Esophagus muscularis mucosa (tissue), 4 donors: ENCODE data around the gene RDX. TPM values are rescaled to one million over a fixed set of nuclear protein-coding genes. Genes with fewer than 3 reads are reported as not detected.
"Not testable (repeated sequence)": the region's sequence is repeated elsewhere in the genome, so short reads cannot be mapped to it uniquely, and the experiment has no call there.

Experiments
- DNase-seq: peaks from one replicate; pipeline ENCODE4 v3.0.0-alpha.2; 2017; ENCODE audit errors: extremely low spot score
- H3K27ac ChIP-seq, 4 donors: fragments of 200-600 bp; sonication (generic); replicated peaks in 1 of 4; 1 replicate in 3 of 4; 2 replicates in 1 of 4; pipeline ENCODE4 v1.5.1; 2016 to 2019; ENCODE audit warnings: mild to moderate bottlenecking in 1 of 4
- H3K27me3 ChIP-seq, 4 donors: fragments of 200-600 bp; sonication (generic); one replicate each; pipeline versions ENCODE4 v1.5.1 to v1.6.0; 2016 to 2019
- H3K36me3 ChIP-seq, 4 donors: fragments of 200-600 bp; sonication (generic); one replicate each; pipeline ENCODE4 v1.5.1; 2016 to 2019
- H3K4me1 ChIP-seq, 4 donors: fragments of 200-600 bp; sonication (generic); one replicate each; pipeline ENCODE4 v1.5.1; 2016 to 2019
- H3K4me3 ChIP-seq, 4 donors: fragments of 200-600 bp; sonication (generic); 1 replicate in 2 of 4; 2 replicates in 2 of 4; pipeline ENCODE4 v1.5.1; 2016 to 2019; ENCODE audit warnings: mild to moderate bottlenecking in 4 of 4, moderate library complexity in 1 of 4
- H3K9me3 ChIP-seq, 4 donors: fragments of 200-600 bp; sonication (generic); 1 replicate in 3 of 4; 2 replicates in 1 of 4; pipeline ENCODE4 v1.5.1; 2016 to 2019
- CTCF ChIP-seq, 3 experiments: fragments of 200-600 bp in 2 of 3; fragments of 450-650 bp in 1 of 3; sonication (generic) in 2 of 3; IDR thresholded peaks; one replicate each; pipeline ENCODE4 v1.5.1; 2017 to 2019; ENCODE audit warnings: antibody characterized with exemption in 3 of 3, mild to moderate bottlenecking in 2 of 3, moderate library complexity in 1 of 3
- EP300 ChIP-seq: sonication (generic); formaldehyde crosslinking; IDR thresholded peaks from one replicate; pipeline ENCODE4 v1.6.1; 2017; ENCODE audit warnings: antibody characterized with exemption
- POLR2A ChIP-seq: fragments of 450-650 bp; IDR thresholded peaks from one replicate; pipeline ENCODE4 v1.6.1; 2017; ENCODE audit warnings: antibody characterized with exemption, moderate library complexity, mild to moderate bottlenecking, low read depth
- POLR2AphosphoS5 ChIP-seq, 2 donors: sonication (generic); formaldehyde crosslinking; IDR thresholded peaks; one replicate each; pipeline ENCODE4 v1.6.1; 2017; ENCODE audit warnings: antibody characterized with exemption in 2 of 2
- WGBS: methylation state at CpG from one replicate; pipeline ENCODE4 v1.1.5; 2018; 5-methylcytosine and 5-hydroxymethylcytosine counted together
- intact Hi-C: fragments of 100-400 bp; cut with DNase I; formaldehyde crosslinking; loops from one replicate; pipeline ENCODE4 v1.15.1; 2023
- total RNA-seq, 4 donors: library from RNA; depleted of rRNA; stranded (reverse); fragments of >200 nt; gene quantifications; one replicate each; pipeline versions ENCODE4 v1.1.0 to v1.2.1, GENCODE V29; 2016

RDX gene
- total RNA-seq, 4 donors from 2014 or later = 86.6 to 105 (median 90.4) TPM

- TF ChIP-seq POLR2A (no peak), CTCF (IDR thresholded peaks at IDR 0.05) (no peak), POLR2AphosphoS5 (IDR thresholded peaks at IDR 0.05) (no peak), EP300 (no peak)
- WGBS = 90% methylated on average over 9 of the region's 9 CpGs
Observed at GRCh38 chr11:110198031-110198729, 98.2 kb downstream of the RDX start.

GRCh38 chr11:110196884-110197420, 99.5 kb downstream of the RDX start:
- no peak overlapping the region for H3K27ac ChIP-seq
- no peaks in the 10 kb centered on the region for H3K36me3 ChIP-seq
- TF ChIP-seq POLR2AphosphoS5 (IDR thresholded peaks at IDR 0.05) (no peak), EP300 (no peak), CTCF (IDR thresholded peaks at IDR 0.05) (no peak), POLR2A (no peak)
- DNase-seq = peak; percentile 90
- H3K27me3 ChIP-seq = no peaks in the 10 kb centered on the region
- 79% methylated on average over 9 of the region's 9 CpGs for WGBS
- no peak overlapping the region for H3K4me3 ChIP-seq
- no peaks in the 10 kb centered on the region for H3K9me3 ChIP-seq
- intact Hi-C loops = loop anchor here (5.0 kb wide), 1 partner anchor 250 kb away; no protein-coding TSS in a partner anchor
- peaks cover 0 to 3% (median 0%) of the 10 kb centered on the region in 4 donors for H3K4me1 ChIP-seq

More at GRCh38 chr11:110198031-110198729, 98.2 kb downstream of the RDX start:
- Histone ChIP-seq H3K9me3 (no peaks in the 10 kb centered on the region), H3K4me1 (peaks cover 0 to 3% (median 0%) of the 10 kb centered on the region in 4 donors), H3K4me3 (no peak overlapping the region), H3K27me3 (no peaks in the 10 kb centered on the region), H3K27ac (no peak overlapping the region), H3K36me3 (no peaks in the 10 kb centered on the region)
- intact Hi-C loops = loop anchor here (5.0 kb wide), 1 partner anchor 251 kb away; no protein-coding TSS in a partner anchor
- peak; percentile 82 for DNase-seq

GRCh38 chr11:110196241-110196754, 100.1 kb downstream of the RDX start:
- no peak overlapping the region for H3K4me3 ChIP-seq
- peak; percentile 50 for DNase-seq
- no peaks in the 10 kb centered on the region for H3K36me3 ChIP-seq
- no peak overlapping the region for H3K27ac ChIP-seq
- H3K4me1 ChIP-seq = no peaks in the 10 kb centered on the region
- WGBS = 99% methylated on average over 5 of the region's 5 CpGs
- intact Hi-C loops = loop anchor here (5.0 kb wide), 1 partner anchor 249 kb away; no protein-coding TSS in a partner anchor
- H3K27me3 ChIP-seq = no peaks in the 10 kb centered on the region
- TF ChIP-seq EP300 = no peak
- TF ChIP-seq CTCF (IDR thresholded peaks at IDR 0.05) = no peak
- TF ChIP-seq POLR2AphosphoS5 (IDR thresholded peaks at IDR 0.05) = no peak
- no peak for TF ChIP-seq POLR2A
- H3K9me3 ChIP-seq = no peaks in the 10 kb centered on the region

GRCh38 chr11:110194211-110194766, 102.1 kb downstream of the RDX start:
- H3K27me3 ChIP-seq, H3K4me3 ChIP-seq, intact Hi-C loops, DNase-seq, H3K9me3 ChIP-seq, H3K36me3 ChIP-seq, H3K27ac ChIP-seq, H3K4me1 ChIP-seq: not testable (repeated sequence)
- WGBS = 88% methylated on average over 10 of the region's 10 CpGs

- H3K36me3 ChIP-seq, H3K4me1 ChIP-seq, H3K27ac ChIP-seq, H3K4me3 ChIP-seq, H3K27me3 ChIP-seq, intact Hi-C loops, H3K9me3 ChIP-seq, DNase-seq: not testable (repeated sequence)
- WGBS = 94% methylated on average over 4 of the region's 4 CpGs
Observed at GRCh38 chr11:110192604-110193282, 103.7 kb downstream of the RDX start.
